HG03460 (cell line): ENCODE results near the gene GAGE10.
"Not testable (repeated sequence)": the region's sequence is repeated elsewhere in the genome, so short reads cannot be mapped to it uniquely, and the experiment has no call there.

Experiments used
- ATAC-seq: cut with Tn5 transposase; IDR thresholded peaks from one replicate; pipeline ENCODE4 v1.9.1; 2021; ENCODE audit not compliant: unreplicated experiment

GAGE10 gene

DNA sequence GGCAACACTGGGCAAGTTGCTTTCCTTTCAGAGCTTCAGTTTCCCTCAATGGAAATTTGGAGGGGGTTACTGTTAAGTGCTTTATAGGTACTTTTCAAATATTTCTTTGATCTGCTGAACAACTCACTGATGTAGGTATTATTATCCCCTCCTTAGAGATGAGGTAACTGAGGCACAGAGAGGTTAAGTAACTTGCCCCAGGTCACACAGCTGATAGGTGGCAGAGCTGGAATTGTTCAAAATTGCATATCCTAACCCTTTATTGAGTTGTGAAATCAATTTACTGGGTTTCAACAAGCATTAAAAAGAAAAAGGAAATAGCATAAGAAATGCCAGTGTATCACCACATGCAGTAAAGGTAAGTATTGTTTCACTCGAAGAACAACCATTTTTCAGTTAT lies 27.2 kb upstream of the GAGE10 start:
- ATAC-seq, result no peak

GRCh38 chrX:49276671-49277534 lies 26.5 kb upstream of the GAGE10 start:
- no peak for ATAC-seq

- ATAC-seq, result no peak
Measured at GRCh38 chrX:49277535-49277830, 26.0 kb upstream of the GAGE10 start.

GRCh38 chrX:49278081-49278480 lies 25.4 kb upstream of the GAGE10 start:
- ATAC-seq, result no peak

- no peak for ATAC-seq
Measured at GRCh38 chrX:49282647-49283011, 20.8 kb upstream of the GAGE10 start.

- ATAC-seq, result no peak
Measured at GRCh38 chrX:49284212-49284611, 19.2 kb upstream of the GAGE10 start.

GRCh38 chrX:49286136-49286535 lies 17.3 kb upstream of the GAGE10 start:
- ATAC-seq, result no peak

DNA sequence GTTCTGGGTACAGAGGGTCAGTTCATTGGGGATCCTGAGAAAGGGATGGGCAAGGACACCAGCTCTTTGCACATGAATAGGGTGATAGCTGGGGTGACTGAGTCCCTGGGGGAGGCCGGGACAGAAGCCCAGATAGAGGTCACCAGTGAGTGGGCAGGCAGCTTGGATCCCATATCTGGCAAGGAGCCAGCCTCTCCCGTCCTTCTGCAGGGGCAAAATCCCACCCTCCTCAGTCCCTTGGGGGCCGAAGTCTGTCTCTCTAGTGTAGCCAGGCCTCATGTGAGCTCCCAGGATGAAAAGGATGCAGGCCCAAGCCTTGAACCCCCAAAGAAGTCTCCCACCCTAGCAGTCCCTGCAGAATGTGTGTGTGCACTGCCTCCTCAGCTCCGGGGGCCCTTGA lies 16.9 kb upstream of the GAGE10 start:
- no peak for ATAC-seq

- no peak for ATAC-seq
Measured at GRCh38 chrX:49287665-49288064, 15.8 kb upstream of the GAGE10 start.

GRCh38 chrX:49290215-49290614 lies 13.2 kb upstream of the GAGE10 start:
- no peak for ATAC-seq

DNA sequence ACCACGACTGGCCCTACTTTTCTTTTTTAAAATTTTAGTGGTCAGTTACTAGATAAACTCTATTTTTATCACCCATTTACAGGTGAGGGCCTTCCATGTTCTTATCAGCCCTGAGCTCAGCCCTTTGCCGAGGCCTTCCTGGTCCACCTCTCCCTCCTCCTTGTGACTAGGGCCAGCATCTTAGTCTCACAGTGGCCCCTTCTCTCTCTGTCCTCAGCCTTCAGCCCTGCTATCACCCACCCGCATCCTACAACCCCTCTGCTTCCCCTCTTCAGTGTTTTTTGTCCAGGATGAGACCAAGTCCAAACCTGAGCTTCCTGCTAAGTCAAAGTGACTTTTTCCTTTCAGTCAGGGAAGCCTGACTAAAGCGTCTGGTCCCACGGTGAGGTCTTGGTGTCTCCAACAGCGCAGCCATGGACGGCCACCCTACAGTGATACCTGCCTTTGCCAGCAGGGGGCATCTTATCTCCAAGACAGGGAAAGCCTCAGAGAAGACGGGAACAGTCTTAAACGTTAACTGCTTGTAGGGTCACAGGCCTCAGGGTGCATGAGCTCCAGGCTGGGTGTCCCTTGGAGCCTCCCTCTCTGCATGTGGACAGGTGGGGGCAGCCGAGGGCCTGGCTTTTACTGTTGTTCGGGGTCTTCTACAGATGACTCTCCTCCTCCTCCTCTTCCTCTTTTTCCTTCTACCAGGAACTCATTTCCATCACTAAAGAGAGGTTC lies 11.7 kb upstream of the GAGE10 start:
- ATAC-seq, result no peak

DNA sequence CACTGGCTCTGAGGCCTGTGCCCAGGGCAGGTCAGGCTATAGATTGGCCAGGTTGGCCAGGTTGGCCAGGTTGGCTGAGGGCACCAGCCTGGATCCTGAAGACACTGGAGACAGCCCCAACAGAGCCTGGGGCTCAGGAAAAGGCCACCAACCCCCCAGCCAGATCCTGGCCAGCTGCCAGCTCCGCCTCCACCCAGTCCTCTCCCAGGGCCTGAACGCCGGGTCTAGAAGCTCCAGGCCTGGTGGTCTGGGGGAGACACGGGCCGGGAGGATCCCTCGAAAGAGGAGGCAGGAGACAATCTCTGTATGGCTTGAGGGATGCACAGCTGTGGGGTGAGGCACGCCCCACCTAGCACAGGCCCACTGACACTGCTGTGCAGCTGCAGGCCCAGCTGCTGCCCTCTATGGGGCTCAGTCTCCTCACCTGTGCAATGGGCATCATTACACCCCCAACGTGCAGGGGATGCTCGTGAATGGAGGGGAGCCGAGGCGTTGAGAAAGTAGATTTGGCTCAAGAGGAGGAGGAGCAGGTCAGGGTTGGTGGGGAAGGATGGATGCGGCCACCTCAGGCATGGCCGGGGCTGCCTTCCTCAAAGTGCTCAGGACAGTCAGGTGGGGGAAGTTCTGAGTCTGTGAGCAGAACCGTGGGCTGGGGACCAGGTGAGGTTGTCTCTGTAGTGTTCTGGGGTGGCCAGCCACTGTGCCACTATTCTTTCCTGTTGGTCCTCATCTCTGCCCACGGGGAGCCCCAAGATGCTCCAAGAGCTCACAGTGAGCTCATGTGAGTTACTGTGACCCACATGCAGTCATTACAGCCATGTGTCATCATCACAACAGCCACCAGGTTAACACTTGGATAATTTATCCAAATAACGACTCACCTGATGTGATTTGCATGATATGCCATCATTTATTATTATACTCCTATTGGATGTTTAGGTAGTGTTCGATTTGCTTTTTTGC lies 10.8 kb upstream of the GAGE10 start:
- ATAC-seq, result no peak

GRCh38 chrX:49299293-49299692 lies 4.2 kb upstream of the GAGE10 start:
- not testable (repeated sequence) for ATAC-seq

GRCh38 chrX:49300703-49301102 lies 2.7 kb upstream of the GAGE10 start:
- no peak for ATAC-seq

- ATAC-seq, result not testable (repeated sequence)
Measured at GRCh38 chrX:49307775-49308174, 4.3 kb downstream of the GAGE10 start.

- no peak for ATAC-seq
Measured at GRCh38 chrX:49308604-49309269, 5.3 kb downstream of the GAGE10 start.

- no peak for ATAC-seq
Measured at GRCh38 chrX:49309401-49309981, 6.0 kb downstream of the GAGE10 start.

DNA sequence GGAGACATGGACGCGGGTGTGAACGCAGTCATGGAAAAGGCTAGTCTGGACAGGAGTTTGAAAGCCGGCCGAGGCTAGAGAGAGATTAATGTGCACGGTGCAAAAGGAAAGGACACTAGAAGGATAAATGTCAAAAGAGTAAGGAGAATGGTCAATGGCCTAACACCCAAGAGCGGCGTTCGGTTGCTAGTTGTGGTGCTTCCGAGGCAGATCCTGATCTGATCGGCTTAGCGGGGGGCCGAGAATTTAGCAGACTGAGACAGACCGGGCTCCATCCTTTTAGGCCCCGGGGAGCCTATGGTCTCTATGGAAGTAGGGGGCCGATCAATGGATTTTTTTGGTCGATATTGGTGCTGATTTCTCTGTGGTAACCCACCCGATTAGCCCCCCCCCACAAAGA lies 6.9 kb downstream of the GAGE10 start:
- ATAC-seq, result no peak

GRCh38 chrX:49312176-49312575 lies 8.7 kb downstream of the GAGE10 start:
- no peak for ATAC-seq

DNA sequence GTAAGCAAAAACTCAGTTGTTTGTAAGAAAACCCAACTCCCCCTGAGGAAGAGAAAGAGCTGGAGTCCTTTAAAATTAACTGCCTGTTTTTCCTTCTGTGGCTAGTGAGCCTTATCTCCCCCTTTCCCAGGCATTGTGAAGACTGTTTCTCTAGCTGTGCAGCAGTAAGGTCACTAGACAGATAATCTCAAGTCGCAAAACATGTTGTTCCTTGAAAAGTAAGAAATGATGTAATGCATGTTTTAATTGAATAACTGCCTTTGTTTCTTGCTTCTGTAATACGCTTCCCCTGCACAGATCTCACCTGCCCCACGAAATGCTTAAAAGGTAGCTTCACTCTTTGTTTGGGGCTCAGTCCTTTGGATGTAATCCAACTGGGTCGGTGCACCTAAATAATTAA lies 12.6 kb downstream of the GAGE10 start:
- ATAC-seq, result no peak

GRCh38 chrX:49321737-49322136 lies 18.3 kb downstream of the GAGE10 start, which contains the start of gene GAGE12J:
GAGE12J (plus strand) TSS chrX:49322037; CDS start chrX:49323194, 1,157 bp downstream.
- ATAC-seq, result not testable (repeated sequence)
